Activated CD4-positive, alpha-beta memory T cell treated with anti-CD3 and anti-CD28 coated beads, Interleukin-2, amount 10 ng/mL, durations not matched to agents 7 days and 5 days (primary cell): ENCODE measurements around the gene LTBP1. TPM values are rescaled to one million over a fixed set of nuclear protein-coding genes. Genes with fewer than 3 reads are reported as not detected.
"Not testable (repeated sequence)": the region's sequence is repeated elsewhere in the genome, so short reads cannot be mapped to it uniquely, and the experiment has no call there.

Source experiments
- CTCF ChIA-PET: fragments of 350-600 bp; sonication (Branson Sonifier 250); formaldehyde crosslinking; loops from one replicate; lab custom pipeline; 2021; ENCODE audit warnings: antibody characterized with exemption, inconsistent platforms; lab: Charles Lee
- POLR2A ChIA-PET: fragments of 350-600 bp; sonication (Branson Sonifier 250); formaldehyde crosslinking; loops from one replicate; lab custom pipeline; 2021; ENCODE audit warnings: antibody characterized with exemption; lab: Charles Lee
- DNase-seq: peaks from one replicate; pipeline ENCODE4 v3.0.0-alpha.2; 2020
- H3K27ac Mint-ChIP-seq: one replicate; pipeline ENCODE4 v1.8.0; 2021; ENCODE audit warnings: mild to moderate bottlenecking, mixed read lengths
- H3K27me3 Mint-ChIP-seq: one replicate; pipeline ENCODE4 v1.8.0; 2021; ENCODE audit warnings: mixed read lengths
- H3K36me3 Mint-ChIP-seq: one replicate; pipeline ENCODE4 v1.8.0; 2021; ENCODE audit warnings: low read depth, mixed read lengths
- H3K4me1 Mint-ChIP-seq: one replicate; pipeline ENCODE4 v1.8.0; 2021; ENCODE audit warnings: mixed read lengths
- H3K4me3 Mint-ChIP-seq: one replicate; pipeline ENCODE4 v1.8.0; 2021; ENCODE audit warnings: mild to moderate bottlenecking, mixed read lengths
- H3K9me3 Mint-ChIP-seq: one replicate; pipeline ENCODE4 v1.8.0; 2021; ENCODE audit warnings: mixed read lengths
- total RNA-seq, 2 experiments: library from RNA; stranded (reverse); gene quantifications; one replicate each; pipeline ENCODE4 v1.2.3, GENCODE V29; 2021

Gene LTBP1
- total RNA-seq, 2 experiments from 2014 or later: 0.33 to 0.35 TPM

DNA sequence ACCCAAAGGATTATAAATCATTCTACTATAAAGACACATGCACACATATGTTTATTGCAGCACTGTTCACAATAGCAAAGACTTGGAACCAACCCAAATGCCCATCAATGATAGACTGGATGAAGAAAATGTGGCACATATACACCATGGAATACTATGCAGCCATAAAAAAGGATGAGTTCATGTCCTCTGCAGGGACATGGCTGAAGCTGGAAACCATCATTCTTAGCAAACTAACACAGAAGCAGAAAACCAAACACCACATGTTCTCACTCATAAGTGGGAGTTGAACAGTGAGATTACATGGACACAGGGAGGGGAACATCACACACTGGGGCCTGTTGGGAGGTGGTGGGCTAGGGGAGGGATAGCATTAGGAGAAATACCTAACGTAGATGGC, 288.8 kb downstream of the LTBP1 start:
- CTCF ChIA-PET, H3K4me1 Mint-ChIP-seq, H3K4me3 Mint-ChIP-seq, POLR2A ChIA-PET, H3K9me3 Mint-ChIP-seq, H3K27ac Mint-ChIP-seq, DNase-seq, H3K36me3 Mint-ChIP-seq: not testable (repeated sequence)
- peaks cover 18% of the 10 kb centered on the region for H3K27me3 Mint-ChIP-seq

DNA sequence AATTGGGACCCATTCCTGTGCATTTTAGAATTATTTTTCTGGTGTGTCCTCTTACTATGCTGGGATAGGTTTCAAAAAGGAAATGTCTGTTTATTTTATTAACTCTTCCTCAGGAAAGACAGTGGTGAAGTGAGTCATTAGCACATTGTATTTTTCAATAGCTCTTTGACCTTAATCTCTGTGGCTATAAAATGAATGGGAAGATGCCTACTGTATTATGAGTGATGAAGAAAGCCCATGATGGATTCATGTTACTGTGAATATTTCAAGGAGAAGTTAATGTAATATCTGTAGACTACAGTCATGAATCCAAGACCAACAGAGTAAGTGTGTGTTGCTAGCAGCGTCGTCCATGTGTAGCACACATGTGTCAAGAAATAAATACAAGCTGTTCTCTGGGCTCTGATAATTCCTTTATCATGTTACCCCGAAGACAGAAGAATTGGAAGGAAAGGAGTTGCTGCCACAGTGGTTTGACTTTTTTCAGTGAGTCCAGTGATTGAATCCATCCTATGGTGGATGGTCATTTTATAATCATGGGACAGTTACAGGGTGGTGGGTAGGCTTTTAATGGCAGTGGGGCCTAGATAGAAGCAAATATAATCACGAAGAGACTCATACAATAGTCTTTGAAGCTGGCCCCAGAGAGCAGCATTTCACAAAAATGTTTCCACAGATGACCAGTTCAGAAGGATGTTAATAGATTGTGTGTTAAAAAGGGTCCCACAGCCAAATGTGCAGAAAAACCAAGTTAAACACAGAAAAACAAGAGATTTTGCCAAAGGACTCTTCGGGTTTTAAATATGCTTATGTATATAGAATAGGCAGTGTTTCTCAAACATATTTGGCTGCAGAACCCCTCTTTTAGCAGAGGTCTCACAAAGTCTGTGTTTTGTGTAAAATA, 290.0 kb downstream of the LTBP1 start:
- ChIA-PET POLR2A (no interaction called here), CTCF (no interaction called here)
- no peak for DNase-seq
- Mint-ChIP-seq H3K36me3 (no peaks in the 10 kb centered on the region), H3K9me3 (no peaks in the 10 kb centered on the region), H3K27ac (no peak overlapping the region), H3K27me3 (peaks cover 15% of the 10 kb centered on the region), H3K4me1 (no peaks in the 10 kb centered on the region), H3K4me3 (no peak overlapping the region)

DNA sequence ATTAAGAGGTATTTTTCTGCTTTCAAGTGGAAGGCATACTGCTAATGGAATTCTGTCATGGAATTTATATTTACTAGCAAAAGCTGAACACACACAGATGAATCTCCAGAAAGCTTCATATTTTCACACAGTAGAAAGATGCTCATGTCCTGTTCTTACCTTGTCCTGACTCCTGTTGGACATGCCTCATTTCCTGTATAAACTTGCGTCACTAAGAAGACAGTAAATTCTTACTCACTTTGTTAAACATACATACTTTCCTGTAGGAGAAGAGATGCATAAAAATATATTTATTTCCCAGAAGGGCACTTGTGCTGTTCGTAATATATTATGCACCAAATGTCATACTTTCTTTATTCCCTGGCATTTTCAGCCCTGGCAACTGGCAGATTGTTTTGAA, 291.4 kb downstream of the LTBP1 start:
- Mint-ChIP-seq H3K27ac (no peak overlapping the region), H3K9me3 (no peaks in the 10 kb centered on the region), H3K4me1 (no peaks in the 10 kb centered on the region), H3K36me3 (no peaks in the 10 kb centered on the region), H3K27me3 (peaks cover 11% of the 10 kb centered on the region), H3K4me3 (no peak overlapping the region)
- POLR2A ChIA-PET: no interaction called here
- DNase-seq: no peak
- CTCF ChIA-PET: no interaction called here

DNA sequence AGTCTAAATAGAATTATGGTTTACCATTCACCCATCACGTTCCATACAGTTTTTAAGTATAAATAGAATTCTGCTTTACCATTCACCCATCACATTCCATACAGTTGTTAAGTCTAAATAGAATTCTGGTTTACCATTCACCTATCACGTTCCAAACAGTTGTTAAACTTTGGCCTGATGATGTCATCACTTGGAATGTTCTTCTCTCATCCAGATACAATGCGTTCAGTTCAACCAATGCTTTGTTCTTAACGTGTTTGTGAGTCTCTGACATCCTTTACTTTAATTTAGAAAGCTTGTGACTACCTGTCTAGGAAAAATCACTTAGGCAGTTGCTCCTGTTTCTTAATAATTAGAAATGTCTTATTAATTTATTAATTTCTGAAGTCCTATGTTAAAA, 293.4 kb downstream of the LTBP1 start:
- Mint-ChIP-seq H3K36me3 (no peaks in the 10 kb centered on the region), H3K9me3 (no peaks in the 10 kb centered on the region), H3K4me1 (no peaks in the 10 kb centered on the region), H3K4me3 (no peak overlapping the region), H3K27ac (no peak overlapping the region), H3K27me3 (peaks cover 7% of the 10 kb centered on the region)
- ChIA-PET POLR2A (no interaction called here), CTCF (interaction anchor here (0.7 kb wide), 2 partner anchors 16 to 96 kb away, joined by 3 read pairs; no protein-coding TSS in a partner anchor)
- DNase-seq: no peak

DNA sequence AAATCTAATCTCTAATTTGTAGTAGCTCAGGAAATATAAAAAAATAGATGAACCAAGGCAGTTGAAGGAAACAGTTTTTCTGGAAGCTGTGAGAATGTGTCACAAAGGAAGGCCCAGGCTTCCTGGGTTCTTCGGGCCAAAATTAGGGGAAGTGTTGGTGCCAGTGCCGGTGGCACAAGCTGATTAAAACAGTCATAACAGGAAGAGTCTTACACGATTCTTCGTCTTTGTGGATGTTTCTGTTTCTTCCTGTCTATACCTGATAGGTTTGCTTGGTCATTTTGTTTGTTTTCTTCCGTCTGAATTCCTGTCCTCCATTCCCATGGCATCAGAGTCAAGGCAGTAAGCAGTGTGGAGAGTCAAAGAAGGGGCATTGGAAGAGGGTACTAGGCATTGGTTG, 294.3 kb downstream of the LTBP1 start:
- ChIA-PET POLR2A (no interaction called here), CTCF (no interaction called here)
- no peak overlapping the region for H3K27ac Mint-ChIP-seq
- no peaks in the 10 kb centered on the region for H3K36me3 Mint-ChIP-seq
- no peaks in the 10 kb centered on the region for H3K9me3 Mint-ChIP-seq
- H3K4me1 Mint-ChIP-seq: no peaks in the 10 kb centered on the region
- DNase-seq: no peak
- H3K27me3 Mint-ChIP-seq: peaks cover 4% of the 10 kb centered on the region
- H3K4me3 Mint-ChIP-seq: no peak overlapping the region

DNA sequence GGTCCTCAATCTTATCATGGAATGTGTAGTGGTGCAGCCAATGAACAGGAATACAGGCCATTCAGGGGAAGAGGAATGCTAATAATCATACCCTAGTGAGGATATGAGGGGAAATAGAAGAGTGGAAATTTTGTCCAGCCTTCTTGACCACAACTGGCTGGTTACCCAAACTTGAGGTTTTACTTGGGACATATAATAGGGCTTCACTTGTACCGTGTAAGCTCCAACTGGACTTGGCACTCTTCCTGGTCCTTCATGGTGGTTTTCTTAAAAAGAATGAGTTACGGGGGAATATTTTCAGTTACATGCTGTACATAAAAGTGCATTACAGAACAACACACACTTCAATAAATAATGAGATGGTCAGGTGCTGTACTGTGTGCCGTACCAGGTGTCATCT, 294.8 kb downstream of the LTBP1 start:
- CTCF ChIA-PET: no interaction called here
- no peak for DNase-seq
- Mint-ChIP-seq H3K4me3 (no peak overlapping the region), H3K9me3 (no peaks in the 10 kb centered on the region), H3K27ac (no peak overlapping the region), H3K27me3 (peaks cover 3% of the 10 kb centered on the region), H3K4me1 (no peaks in the 10 kb centered on the region), H3K36me3 (no peaks in the 10 kb centered on the region)
- POLR2A ChIA-PET: no interaction called here

DNA sequence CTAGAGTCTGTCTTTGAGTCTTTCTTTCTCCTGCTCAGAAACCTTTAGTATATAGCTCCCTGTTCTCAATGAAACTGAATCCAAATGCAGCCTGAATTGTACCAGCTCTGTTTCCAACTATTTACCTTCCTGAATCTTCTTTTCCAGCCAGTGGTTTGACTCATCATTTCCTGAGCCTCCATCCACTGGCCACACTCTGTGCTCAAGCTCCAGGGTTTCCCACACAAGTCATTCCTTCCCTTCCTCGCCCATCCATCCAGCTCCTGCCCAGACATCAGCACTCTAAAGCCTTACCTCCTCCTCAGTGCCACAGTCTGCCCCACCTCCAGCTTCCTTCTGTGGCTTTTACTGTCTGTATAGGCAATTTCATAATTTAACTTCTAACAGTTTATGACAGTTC, 296.1 kb downstream of the LTBP1 start:
- H3K9me3 Mint-ChIP-seq: no peaks in the 10 kb centered on the region
- no peaks in the 10 kb centered on the region for H3K4me1 Mint-ChIP-seq
- no peak for DNase-seq
- peaks cover 2% of the 10 kb centered on the region for H3K27me3 Mint-ChIP-seq
- ChIA-PET CTCF (no interaction called here), POLR2A (no interaction called here)
- H3K36me3 Mint-ChIP-seq: no peaks in the 10 kb centered on the region
- H3K4me3 Mint-ChIP-seq: no peak overlapping the region
- no peak overlapping the region for H3K27ac Mint-ChIP-seq

DNA sequence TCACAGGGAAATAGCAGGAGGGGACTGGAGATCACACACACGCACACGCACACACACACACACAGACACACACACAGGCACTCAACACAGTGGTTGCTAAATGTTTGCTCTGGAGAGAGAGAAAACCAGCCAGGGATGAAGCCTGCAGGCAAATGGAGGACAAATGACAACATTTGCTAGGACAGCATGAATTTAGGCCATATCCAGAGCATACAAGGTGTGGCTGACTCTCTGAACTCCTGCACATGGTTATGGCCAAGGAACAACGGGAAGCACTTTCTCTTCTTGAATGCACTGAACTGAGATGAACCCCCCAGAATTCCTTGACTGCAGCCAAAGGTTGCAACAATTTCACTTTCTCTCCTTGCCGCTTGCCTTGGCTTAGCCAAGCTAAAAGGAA, 299.7 kb downstream of the LTBP1 start:
- no peaks in the 10 kb centered on the region for H3K4me1 Mint-ChIP-seq
- no peak for DNase-seq
- H3K27me3 Mint-ChIP-seq: peaks cover 4% of the 10 kb centered on the region
- CTCF ChIA-PET: no interaction called here
- H3K4me3 Mint-ChIP-seq: no peak overlapping the region
- H3K27ac Mint-ChIP-seq: no peak overlapping the region
- POLR2A ChIA-PET: no interaction called here
- H3K36me3 Mint-ChIP-seq: no peaks in the 10 kb centered on the region
- no peaks in the 10 kb centered on the region for H3K9me3 Mint-ChIP-seq

DNA sequence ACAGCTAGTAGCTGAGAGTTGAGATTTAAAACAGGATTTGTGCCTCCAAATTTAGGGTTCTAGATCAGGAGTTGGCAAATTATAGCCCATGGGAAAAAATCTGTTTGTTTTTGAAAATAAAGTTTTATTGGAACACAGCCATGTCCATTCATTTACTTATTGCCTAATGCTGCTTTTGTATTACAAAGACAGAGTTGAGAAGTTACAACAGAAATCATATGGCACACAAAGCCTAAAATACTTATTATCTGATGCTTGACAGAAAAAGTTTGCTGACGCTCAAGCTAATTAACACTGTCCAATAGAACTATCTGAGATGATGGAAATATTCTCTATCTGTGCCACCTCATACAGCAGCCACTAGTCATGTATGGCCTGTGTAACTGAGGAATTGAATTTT, 300.6 kb downstream of the LTBP1 start:
- CTCF ChIA-PET: no interaction called here
- POLR2A ChIA-PET: no interaction called here
- Mint-ChIP-seq H3K4me3 (no peak overlapping the region), H3K27me3 (peaks cover 4% of the 10 kb centered on the region), H3K9me3 (no peaks in the 10 kb centered on the region), H3K36me3 (no peaks in the 10 kb centered on the region), H3K27ac (no peak overlapping the region), H3K4me1 (no peaks in the 10 kb centered on the region)
- no peak for DNase-seq

DNA sequence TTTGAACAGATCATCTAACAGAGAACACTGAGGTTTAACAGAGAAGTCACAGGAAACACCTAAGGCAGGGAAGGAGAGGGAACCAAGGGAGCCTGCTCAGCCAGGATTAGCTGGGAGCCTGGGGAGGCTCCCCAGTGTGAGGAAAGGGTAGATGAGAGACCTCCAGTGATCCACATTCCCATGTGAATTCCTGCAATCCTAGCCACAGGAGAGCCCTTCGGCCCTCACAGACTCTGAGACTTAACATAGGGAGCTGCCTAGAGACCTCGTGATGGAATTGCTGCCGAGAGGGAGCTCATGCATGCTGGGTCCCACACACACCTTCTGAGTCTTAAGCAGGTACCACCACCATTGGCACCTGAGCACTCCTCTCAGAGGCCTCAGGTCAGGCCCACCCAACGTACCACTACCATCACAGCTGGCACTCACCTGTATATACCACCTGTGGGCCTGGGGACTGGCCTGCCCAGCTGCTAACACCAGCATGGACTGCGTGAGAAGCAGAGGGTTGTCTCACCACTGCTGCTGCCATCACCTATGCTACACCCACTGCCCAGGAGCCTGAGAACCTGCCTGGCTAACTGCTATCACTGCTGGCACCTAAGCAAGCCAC, 303.8 kb downstream of the LTBP1 start:
- POLR2A ChIA-PET: no interaction called here
- H3K27me3 Mint-ChIP-seq: peaks cover 4% of the 10 kb centered on the region
- H3K27ac Mint-ChIP-seq: no peak overlapping the region
- no peaks in the 10 kb centered on the region for H3K36me3 Mint-ChIP-seq
- H3K9me3 Mint-ChIP-seq: no peaks in the 10 kb centered on the region
- no peak overlapping the region for H3K4me3 Mint-ChIP-seq
- CTCF ChIA-PET: no interaction called here
- H3K4me1 Mint-ChIP-seq: no peaks in the 10 kb centered on the region
- no peak for DNase-seq

DNA sequence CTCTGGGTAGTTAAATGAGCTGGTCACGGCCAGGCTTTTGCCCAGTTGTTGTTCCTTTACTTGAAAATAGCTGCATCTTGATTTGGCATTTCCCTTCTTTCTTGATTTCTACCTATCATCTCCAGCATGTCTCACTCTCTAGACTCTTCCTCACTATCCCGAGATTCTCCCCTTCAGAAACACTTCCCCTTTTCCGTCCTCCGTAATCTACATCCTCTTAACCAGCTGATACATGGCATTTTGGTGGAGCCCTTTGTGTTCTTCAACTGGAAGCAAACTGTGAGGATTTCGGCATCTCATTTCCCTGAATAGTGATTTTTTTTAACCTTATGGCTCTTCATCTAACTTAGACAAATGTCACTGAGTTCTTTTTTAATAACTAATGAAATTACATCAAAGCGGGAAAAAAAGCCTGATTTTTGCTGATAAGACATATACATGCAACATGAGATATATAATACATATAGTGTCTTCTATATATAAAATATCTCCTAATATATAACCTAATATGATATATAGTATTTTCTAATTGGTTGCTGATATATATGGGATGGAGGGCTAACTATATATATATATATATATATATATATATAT, 309.5 kb downstream of the LTBP1 start:
- ChIA-PET POLR2A (no interaction called here), CTCF (no interaction called here)
- no peak overlapping the region for H3K4me3 Mint-ChIP-seq

DNA sequence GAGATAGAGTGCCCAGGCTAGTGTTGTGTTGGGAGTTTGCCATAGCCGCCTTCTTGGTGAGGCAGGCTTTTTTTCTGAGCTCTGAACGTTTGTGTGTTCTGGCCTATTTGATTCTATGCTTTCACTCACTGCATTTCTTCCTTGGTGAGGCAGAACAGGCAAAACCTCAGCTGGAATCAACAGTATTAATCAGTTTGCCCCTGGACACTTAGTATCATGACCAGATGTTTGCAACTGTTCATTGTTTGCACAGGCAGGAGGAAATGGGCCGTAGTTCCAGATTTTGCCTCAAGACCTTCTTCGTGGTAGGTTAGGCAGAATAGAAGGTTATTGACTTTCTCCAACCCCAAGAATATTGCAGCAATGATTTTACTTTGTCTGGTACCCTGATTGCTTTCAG, 311.6 kb downstream of the LTBP1 start:
- Mint-ChIP-seq H3K27ac (no peak overlapping the region), H3K4me1 (no peaks in the 10 kb centered on the region), H3K4me3 (no peak overlapping the region), H3K36me3 (no peaks in the 10 kb centered on the region), H3K9me3 (no peaks in the 10 kb centered on the region), H3K27me3 (peaks cover 18% of the 10 kb centered on the region)
- no peak for DNase-seq
- POLR2A ChIA-PET: no interaction called here
- CTCF ChIA-PET: no interaction called here

More for the DNA sequence above, 309.5 kb downstream of the LTBP1 start:
- Mint-ChIP-seq H3K27ac (no peak overlapping the region), H3K27me3 (peaks cover 13% of the 10 kb centered on the region), H3K4me1 (no peaks in the 10 kb centered on the region), H3K9me3 (no peaks in the 10 kb centered on the region), H3K36me3 (no peaks in the 10 kb centered on the region)
- DNase-seq: no peak

DNA sequence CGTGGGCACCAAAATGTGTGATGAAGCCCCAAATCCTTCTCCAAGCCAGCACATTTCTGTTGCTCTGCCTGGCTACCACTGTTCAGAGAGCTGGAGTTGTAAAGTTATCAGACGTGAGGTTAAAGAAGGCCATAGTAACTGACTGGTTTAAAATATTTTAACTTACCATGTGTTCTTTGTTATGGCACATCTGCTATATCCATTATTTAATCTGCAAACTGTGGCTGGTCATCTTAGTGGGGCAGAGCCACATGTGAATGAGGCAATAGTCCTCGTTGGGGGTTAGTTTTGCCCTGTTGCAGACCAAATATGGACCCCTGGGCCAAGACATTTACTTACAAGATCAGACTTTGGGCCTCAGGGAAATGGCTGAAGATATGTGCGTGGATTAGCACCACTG, 315.3 kb downstream of the LTBP1 start:
- H3K9me3 Mint-ChIP-seq: no peaks in the 10 kb centered on the region
- no peaks in the 10 kb centered on the region for H3K36me3 Mint-ChIP-seq
- H3K4me3 Mint-ChIP-seq: no peak overlapping the region
- no peak for DNase-seq
- ChIA-PET CTCF (no interaction called here), POLR2A (no interaction called here)
- no peaks in the 10 kb centered on the region for H3K4me1 Mint-ChIP-seq
- no peak overlapping the region for H3K27ac Mint-ChIP-seq
- H3K27me3 Mint-ChIP-seq: peaks cover 18% of the 10 kb centered on the region
